ENCODE data around the gene PKIG. TPM values are rescaled to one million over a fixed set of nuclear protein-coding genes. Genes with fewer than 3 reads are reported as not detected.

Gene PKIG
- total RNA-seq, 2 experiments from 2014 or later, result 31.7 to 46.9 TPM

DNA sequence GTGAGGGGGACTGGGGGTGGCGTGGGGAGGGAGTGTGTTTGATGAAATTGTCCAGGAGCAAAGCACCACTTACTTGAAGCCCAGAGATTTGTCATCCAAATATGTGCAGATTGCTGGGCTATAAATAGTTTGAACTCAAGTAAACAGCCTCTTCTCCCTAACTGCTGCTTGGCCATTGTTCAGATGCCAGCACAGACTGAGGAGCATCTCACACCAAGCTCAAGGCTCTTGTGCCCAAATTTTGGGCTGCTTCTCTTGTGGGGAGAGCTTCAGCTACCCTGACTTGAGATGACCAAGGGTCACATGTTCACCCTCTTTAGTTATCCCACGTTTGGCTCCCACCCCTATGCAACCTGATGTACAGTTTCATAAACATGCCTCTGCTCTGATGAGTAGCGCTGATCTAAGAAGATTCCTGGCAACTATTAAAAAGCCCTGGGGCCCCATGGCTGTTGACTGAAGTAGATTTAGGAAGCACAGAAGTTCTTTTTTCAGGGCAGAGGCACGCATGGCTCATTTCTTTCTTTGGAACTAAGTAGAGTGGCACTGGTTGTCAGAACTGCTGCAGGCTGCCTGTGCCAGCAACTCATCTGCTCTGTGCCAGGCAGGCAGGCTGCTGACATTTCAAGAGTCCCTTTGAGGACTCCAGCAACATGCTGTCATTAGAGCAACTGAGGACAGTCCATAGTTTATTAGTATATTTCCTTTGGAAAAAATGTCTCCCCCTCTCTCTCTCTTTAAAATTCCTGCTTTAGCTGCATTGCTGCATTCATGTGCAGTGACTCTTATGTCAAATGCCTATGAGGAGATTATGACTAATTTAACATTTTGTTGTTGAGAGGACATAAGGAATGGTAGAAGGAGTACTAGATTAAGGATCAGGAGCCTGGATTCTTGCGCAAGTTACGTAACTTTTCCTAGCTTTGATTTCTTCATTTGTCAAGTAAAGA, 9.6 kb upstream of the PKIG start:
- BruUV-seq (replicated peaks), result no TSS peak
- no peaks in the 10 kb centered on the region for H3K9me3 ChIP-seq (ENCODE audit: low read length)
- peak overlapping the region; percentile 51 for H3K4me2 ChIP-seq (ENCODE audit: low read length)
- peak overlapping the region; percentile 87 for H2AFZ ChIP-seq (ENCODE audit: low read length)
- DNase-seq (ENCODE audit: low spot score), result peak; percentile 46
- ChIA-PET POLR2A (interaction anchor here (0.5 to 1.3 kb wide), 7 partner anchors 9 to 51 kb away, joined by 3 to 6 read pairs (median 4); partner anchors contain the start of genes PKIG and SERINC3), CTCF (ENCODE audit: unreplicated experiment) (interaction anchor here (0.8 kb wide), 1 partner anchor 10 kb away, joined by 4 read pairs; the partner anchor contains the start of gene PKIG)
- intact Hi-C loops (cut with micrococcal nuclease; ENCODE audit: unreplicated experiment), result no loop called here
- peak overlapping the region; percentile 12 for H3K4me3 ChIP-seq (ENCODE audit: low read depth, low read length, poor library complexity, severe bottlenecking)
- H3K9me2 ChIP-seq (ENCODE audit: insufficient read depth, low read length), result no peaks in the 10 kb centered on the region
- H3K4me1 ChIP-seq (ENCODE audit: insufficient read depth, low read length, poor library complexity, severe bottlenecking), result peaks cover 50% of the 10 kb centered on the region
- H4K20me1 ChIP-seq (ENCODE audit: insufficient read depth, low read length), result no peaks in the 10 kb centered on the region
- no peak for TF ChIP-seq EZH2phosphoT487 (IDR thresholded peaks at IDR 0.05; ENCODE audit: borderline replicate concordance, low read depth, low read length)
- H3K27ac ChIP-seq (ENCODE audit: low read depth, low read length, poor library complexity, severe bottlenecking), result peak overlapping the region; percentile 47
- no peaks in the 10 kb centered on the region for H3K79me2 ChIP-seq (ENCODE audit: insufficient read depth, low read depth, low read length)
- no peaks in the 10 kb centered on the region for H3K36me3 ChIP-seq (ENCODE audit: insufficient read depth, low read length)

GRCh38 chr20:44573501-44573869, 8.9 kb upstream of the PKIG start:
- H3K4me2 ChIP-seq (ENCODE audit: low read length), result peak overlapping the region; percentile 51; the same call in 1 of the 2 replicates
- CTCF ChIA-PET (ENCODE audit: unreplicated experiment), result interaction anchor here (0.8 kb wide), 1 partner anchor 9 kb away, joined by 4 read pairs; the partner anchor contains the start of gene PKIG
- intact Hi-C loops (cut with micrococcal nuclease; ENCODE audit: unreplicated experiment), result no loop called here

More at GRCh38 chr20:44573501-44573869, 8.9 kb upstream of the PKIG start:
- POLR2A ChIA-PET, result interaction anchor here (0.5 to 1.3 kb wide), 7 partner anchors 9 to 52 kb away, joined by 3 to 6 read pairs (median 4); partner anchors contain the start of genes PKIG and SERINC3
- H3K4me1 ChIP-seq (ENCODE audit: insufficient read depth, low read length, poor library complexity, severe bottlenecking), result peaks cover 50% of the 10 kb centered on the region
- H3K9me2 ChIP-seq (ENCODE audit: insufficient read depth, low read length), result no peaks in the 10 kb centered on the region
- TF ChIP-seq CTCF (conservative IDR thresholded peaks at IDR 0.05; ENCODE audit: low read length) (no peak), EZH2phosphoT487 (IDR thresholded peaks at IDR 0.05; ENCODE audit: borderline replicate concordance, low read depth, low read length) (no peak)
- no peaks in the 10 kb centered on the region for H3K36me3 ChIP-seq (ENCODE audit: insufficient read depth, low read length)
- no peak for DNase-seq (ENCODE audit: low spot score)
- no peaks in the 10 kb centered on the region for H3K9me3 ChIP-seq (ENCODE audit: low read length)
- H2AFZ ChIP-seq (ENCODE audit: low read length), result peak overlapping the region; percentile 87; the same call in 1 of the 2 replicates
- H3K27ac ChIP-seq (ENCODE audit: low read depth, low read length, poor library complexity, severe bottlenecking), result peak overlapping the region; percentile 47
- H4K20me1 ChIP-seq (ENCODE audit: insufficient read depth, low read length), result no peaks in the 10 kb centered on the region
- no TSS peak for BruUV-seq (replicated peaks)
- no peaks in the 10 kb centered on the region for H3K79me2 ChIP-seq (ENCODE audit: insufficient read depth, low read depth, low read length)
- H3K4me3 ChIP-seq (ENCODE audit: low read depth, low read length, poor library complexity, severe bottlenecking), result no peak overlapping the region

Measured in OCI-LY7 (cell line).